Measurements from ENCODE around the gene METTL4. TPM values are rescaled to one million over a fixed set of nuclear protein-coding genes. Genes with fewer than 3 reads are reported as not detected.
A peak's percentile ranks its signal among the peaks of the same experiment; 100 is the strongest.

The METTL4 gene
- total and polyA plus RNA-seq, 9 of the 15 experiments (the other 6 are each of a cell fraction or from before 2014, with no cell fraction given) = 7.9 to 32.8 (median 22.1) TPM

DNA sequence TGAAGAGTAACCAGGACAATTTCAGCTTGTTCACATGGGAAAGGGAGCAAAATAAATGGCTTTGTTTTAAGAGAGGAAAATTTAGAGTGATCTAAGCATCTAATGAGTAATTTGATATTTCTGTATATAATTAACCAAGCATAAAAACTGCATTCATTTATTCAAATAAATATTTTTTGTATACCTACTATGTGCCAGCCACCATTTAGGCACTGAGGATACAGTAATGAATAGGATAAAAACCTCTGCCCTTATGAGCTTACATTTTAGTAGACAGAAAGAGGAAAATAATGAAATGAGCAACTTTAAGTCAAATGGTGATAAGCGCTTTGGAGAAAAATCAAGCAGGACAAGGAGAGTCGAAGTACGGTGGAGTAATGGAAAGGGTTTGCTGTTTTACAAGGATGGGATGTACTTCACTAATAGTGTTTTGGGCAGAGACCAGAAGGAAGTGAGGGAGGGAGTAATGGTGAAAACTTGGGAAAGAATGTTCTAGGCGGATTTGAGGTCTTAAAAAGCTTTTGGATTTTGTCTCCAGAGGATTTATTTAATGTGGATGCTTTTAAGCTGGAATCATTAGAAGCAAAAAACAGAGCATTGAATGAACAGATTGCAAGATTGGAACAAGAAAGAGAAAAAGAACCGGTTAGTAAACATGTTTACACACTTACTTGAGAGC, 17.5 kb upstream of the METTL4 start:
- H3K4me1 ChIP-seq (replicated peaks in 1 of 2; ENCODE audit: control insufficient read depth in 2 of 2, insufficient read depth in 2 of 2, low read length in 2 of 2) = no peaks in the 10 kb centered on the region
- H3K9me1 ChIP-seq (ENCODE audit: control insufficient read depth, insufficient read depth, low read length) = no peaks in the 10 kb centered on the region
- H3K27ac ChIP-seq (ENCODE audit: extremely low read depth, low read depth, low read length) = no peak overlapping the region
- no peak overlapping the region for H3K4me3 ChIP-seq
- H3K4me2 ChIP-seq (ENCODE audit: insufficient read depth, low read length) = no peak overlapping the region
- H3K79me2 ChIP-seq (ENCODE audit: control insufficient read depth, insufficient read depth, low read length) = no peaks in the 10 kb centered on the region
- no peak for ATAC-seq
- H3K9ac ChIP-seq (ENCODE audit: insufficient read depth in 1 of 2, low read depth in 2 of 2, low read length in 2 of 2) = no peak overlapping the region
- no peaks in the 10 kb centered on the region for H3K27me3 ChIP-seq (ENCODE audit: control insufficient read depth in 2 of 2, insufficient read depth in 2 of 2, low read length in 2 of 2)
- intact Hi-C loops (cut with micrococcal nuclease) (no loop called here), in situ Hi-C loops (cut with MboI) (no loop called here)
- 84% methylated on average over 5 of the region's 5 CpGs for WGBS (ENCODE audit: insufficient coverage, low coverage, missing lambda C conversion rate)
- peak; percentile 65; the same call in 1 of the 2 replicates for TF ChIP-seq ZKSCAN1 (IDR thresholded peaks at IDR 0.05; ENCODE audit: low read depth, low read length)
- TF ChIP-seq, protein P1, sequence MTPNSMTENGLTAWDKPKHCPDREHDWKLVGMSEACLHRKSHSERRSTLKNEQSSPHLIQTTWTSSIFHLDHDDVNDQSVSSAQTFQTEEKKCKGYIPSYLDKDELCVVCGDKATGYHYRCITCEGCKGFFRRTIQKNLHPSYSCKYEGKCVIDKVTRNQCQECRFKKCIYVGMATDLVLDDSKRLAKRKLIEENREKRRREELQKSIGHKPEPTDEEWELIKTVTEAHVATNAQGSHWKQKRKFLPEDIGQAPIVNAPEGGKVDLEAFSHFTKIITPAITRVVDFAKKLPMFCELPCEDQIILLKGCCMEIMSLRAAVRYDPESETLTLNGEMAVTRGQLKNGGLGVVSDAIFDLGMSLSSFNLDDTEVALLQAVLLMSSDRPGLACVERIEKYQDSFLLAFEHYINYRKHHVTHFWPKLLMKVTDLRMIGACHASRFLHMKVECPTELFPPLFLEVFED (CRISPR knock-in tag; conservative IDR thresholded peaks at IDR 0.05) = no peak
- TF ChIP-seq LCOR (CRISPR knock-in tag; IDR thresholded peaks at IDR 0.05) = no peak
- TF ChIP-seq, protein P2, sequence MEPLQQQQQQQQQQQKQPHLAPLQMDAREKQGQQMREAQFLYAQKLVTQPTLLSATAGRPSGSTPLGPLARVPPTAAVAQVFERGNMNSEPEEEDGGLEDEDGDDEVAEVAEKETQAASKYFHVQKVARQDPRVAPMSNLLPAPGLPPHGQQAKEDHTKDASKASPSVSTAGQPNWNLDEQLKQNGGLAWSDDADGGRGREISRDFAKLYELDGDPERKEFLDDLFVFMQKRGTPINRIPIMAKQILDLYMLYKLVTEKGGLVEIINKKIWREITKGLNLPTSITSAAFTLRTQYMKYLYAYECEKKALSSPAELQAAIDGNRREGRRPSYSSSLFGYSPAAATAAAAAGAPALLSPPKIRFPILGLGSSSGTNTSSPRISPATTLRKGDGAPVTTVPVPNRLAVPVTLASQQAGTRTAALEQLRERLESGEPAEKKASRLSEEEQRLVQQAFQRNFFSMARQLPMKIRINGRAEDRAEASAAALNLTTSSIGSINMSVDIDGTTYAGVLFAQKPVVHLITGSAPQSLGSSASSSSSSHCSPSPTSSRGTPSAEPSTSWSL (CRISPR knock-in tag; IDR thresholded peaks at IDR 0.05; ENCODE audit: borderline replicate concordance) = no peak
- TF ChIP-seq, protein P3, sequence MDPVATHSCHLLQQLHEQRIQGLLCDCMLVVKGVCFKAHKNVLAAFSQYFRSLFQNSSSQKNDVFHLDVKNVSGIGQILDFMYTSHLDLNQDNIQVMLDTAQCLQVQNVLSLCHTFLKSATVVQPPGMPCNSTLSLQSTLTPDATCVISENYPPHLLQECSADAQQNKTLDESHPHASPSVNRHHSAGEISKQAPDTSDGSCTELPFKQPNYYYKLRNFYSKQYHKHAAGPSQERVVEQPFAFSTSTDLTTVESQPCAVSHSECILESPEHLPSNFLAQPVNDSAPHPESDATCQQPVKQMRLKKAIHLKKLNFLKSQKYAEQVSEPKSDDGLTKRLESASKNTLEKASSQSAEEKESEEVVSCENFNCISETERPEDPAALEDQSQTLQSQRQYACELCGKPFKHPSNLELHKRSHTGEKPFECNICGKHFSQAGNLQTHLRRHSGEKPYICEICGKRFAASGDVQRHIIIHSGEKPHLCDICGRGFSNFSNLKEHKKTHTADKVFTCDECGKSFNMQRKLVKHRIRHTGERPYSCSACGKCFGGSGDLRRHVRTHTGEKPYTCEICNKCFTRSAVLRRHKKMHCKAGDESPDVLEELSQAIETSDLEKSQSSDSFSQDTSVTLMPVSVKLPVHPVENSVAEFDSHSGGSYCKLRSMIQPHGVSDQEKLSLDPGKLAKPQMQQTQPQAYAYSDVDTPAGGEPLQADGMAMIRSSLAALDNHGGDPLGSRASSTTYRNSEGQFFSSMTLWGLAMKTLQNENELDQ (CRISPR knock-in tag; IDR thresholded peaks at IDR 0.05; ENCODE audit: borderline replicate concordance) = no peak
- TF ChIP-seq FOS (IDR thresholded peaks at IDR 0.05; ENCODE audit: extremely low read depth, insufficient read length) = no peak
- TF ChIP-seq, protein P4, sequence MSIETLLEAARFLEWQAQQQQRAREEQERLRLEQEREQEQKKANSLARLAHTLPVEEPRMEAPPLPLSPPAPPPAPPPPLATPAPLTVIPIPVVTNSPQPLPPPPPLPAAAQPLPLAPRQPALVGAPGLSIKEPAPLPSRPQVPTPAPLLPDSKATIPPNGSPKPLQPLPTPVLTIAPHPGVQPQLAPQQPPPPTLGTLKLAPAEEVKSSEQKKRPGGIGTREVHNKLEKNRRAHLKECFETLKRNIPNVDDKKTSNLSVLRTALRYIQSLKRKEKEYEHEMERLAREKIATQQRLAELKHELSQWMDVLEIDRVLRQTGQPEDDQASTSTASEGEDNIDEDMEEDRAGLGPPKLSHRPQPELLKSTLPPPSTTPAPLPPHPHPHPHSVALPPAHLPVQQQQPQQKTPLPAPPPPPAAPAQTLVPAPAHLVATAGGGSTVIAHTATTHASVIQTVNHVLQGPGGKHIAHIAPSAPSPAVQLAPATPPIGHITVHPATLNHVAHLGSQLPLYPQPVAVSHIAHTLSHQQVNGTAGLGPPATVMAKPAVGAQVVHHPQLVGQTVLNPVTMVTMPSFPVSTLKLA (conservative IDR thresholded peaks at IDR 0.05) = no peak
- H2AFZ ChIP-seq (ENCODE audit: low read depth, low read length) = no peak overlapping the region
- CTCF ChIA-PET (ENCODE audit: low intra/inter-chr PET ratio) = no interaction called here
- no TSS peak for BruUV-seq (replicated peaks)
- H3K36me3 ChIP-seq (ENCODE audit: control insufficient read depth, insufficient read depth, low read length) = peaks cover 89% of the 10 kb centered on the region
- DNase-seq (ENCODE audit: extremely low read depth in 1 of 4, low spot score in 3 of 4) = no peak
- POLR2A ChIA-PET = interaction anchor here (0.6 to 3.5 kb wide), 7 partner anchors 10 to 166 kb away, joined by 3 to 19 read pairs (median 4); partner anchors contain the start of genes METTL4 and NDC80
- no peaks in the 10 kb centered on the region for H4K20me1 ChIP-seq (replicated peaks; ENCODE audit: control insufficient read depth, insufficient read depth, low read length)
- H3K9me3 ChIP-seq (replicated peaks; ENCODE audit: control insufficient read depth, insufficient read depth, low read depth, low read length) = no peaks in the 10 kb centered on the region
- FAIRE-seq = no peak

All from K562 (cell line).